GM12891 (cell line): ENCODE results near the gene FYB2.

Experiments
- DNase-seq: peaks from one replicate; pipeline ENCODE4 v3.0.0; 2011; ENCODE audit warnings: low spot score; ENCODE audit not compliant: insufficient read length
- FAIRE-seq: peaks from 2 replicates; lab custom pipeline; 2011; peaks lifted over from hg19 to GRCh38; lab: Jason Lieb, UNC
- PAX5 ChIP-seq: IDR thresholded peaks from 2 replicates; pipeline ENCODE4 v1.6.1; 2011; ENCODE audit warnings: low read length, moderate library complexity, mild to moderate bottlenecking; ENCODE audit not compliant: insufficient read depth, severe bottlenecking
- POLR2A ChIP-seq: IDR thresholded peaks from 2 replicates; pipeline ENCODE4 v1.6.1; 2011; ENCODE audit warnings: low read depth, low read length, control low read depth
- POLR2AphosphoS5 ChIP-seq: IDR thresholded peaks from 2 replicates; pipeline ENCODE4 v1.6.1; 2011; ENCODE audit warnings: low read depth, low read length, control low read depth
- POU2F2 ChIP-seq: IDR thresholded peaks from 2 replicates; pipeline ENCODE4 v1.6.1; 2011; ENCODE audit warnings: low read depth, mild to moderate bottlenecking, control low read depth, low read length, moderate library complexity
- SPI1 ChIP-seq: IDR thresholded peaks from 2 replicates; pipeline ENCODE4 v1.6.1; 2011; ENCODE audit warnings: low read depth, low read length, control low read depth
- TAF1 ChIP-seq: IDR thresholded peaks from 2 replicates; pipeline ENCODE4 v1.6.1; 2011; ENCODE audit warnings: low read depth, low read length, control low read depth

FYB2 gene

DNA sequence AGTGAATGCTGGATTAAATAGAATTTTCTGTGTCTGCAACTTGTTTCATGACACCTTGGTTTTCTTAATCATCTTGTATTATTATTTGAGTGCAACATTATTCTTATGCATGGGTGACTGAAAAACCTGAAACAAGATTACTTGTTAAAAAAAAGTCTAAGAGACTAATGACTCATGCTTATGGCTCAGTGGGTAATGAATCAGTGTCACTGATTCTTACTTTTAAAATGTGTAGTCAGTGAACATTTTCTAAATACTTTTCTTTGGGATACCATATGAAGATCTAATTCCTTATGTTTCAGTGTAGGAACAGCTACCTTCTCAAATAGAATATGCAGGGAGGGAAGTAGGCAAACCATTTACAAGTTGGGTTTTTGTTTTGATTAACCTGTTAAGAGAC lies 108.6 kb downstream of the FYB2 start:
- TF ChIP-seq TAF1, result no peak
- TF ChIP-seq SPI1, result no peak
- no peak for TF ChIP-seq POU2F2
- no peak for TF ChIP-seq POLR2A
- no peak for TF ChIP-seq PAX5
- no peak for TF ChIP-seq POLR2AphosphoS5
- DNase-seq (no peak), FAIRE-seq (no peak)

DNA sequence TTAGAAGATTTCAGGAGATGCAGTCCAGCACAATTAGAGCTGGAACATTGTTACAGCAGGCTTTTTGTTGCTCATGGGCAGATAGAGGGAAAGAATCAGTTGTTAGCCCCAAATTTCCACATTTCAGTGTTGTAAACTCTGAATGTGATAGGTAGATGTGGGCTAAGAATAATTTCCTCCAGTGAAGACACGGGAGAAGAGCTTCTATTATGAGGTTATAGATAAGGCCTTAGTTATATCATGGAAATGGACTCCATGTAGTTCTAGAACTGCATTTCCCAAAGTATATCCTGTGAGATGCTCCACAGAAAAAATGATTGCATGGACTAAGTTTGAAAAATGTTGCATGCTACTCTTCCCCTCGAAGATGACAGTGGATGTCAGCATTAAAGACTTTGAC lies 109.2 kb downstream of the FYB2 start:
- DNase-seq, result no peak
- no peak for FAIRE-seq
- no peak for TF ChIP-seq TAF1
- TF ChIP-seq POU2F2, result no peak
- TF ChIP-seq PAX5, result no peak
- no peak for TF ChIP-seq POLR2AphosphoS5
- no peak for TF ChIP-seq POLR2A
- TF ChIP-seq SPI1, result no peak

DNA sequence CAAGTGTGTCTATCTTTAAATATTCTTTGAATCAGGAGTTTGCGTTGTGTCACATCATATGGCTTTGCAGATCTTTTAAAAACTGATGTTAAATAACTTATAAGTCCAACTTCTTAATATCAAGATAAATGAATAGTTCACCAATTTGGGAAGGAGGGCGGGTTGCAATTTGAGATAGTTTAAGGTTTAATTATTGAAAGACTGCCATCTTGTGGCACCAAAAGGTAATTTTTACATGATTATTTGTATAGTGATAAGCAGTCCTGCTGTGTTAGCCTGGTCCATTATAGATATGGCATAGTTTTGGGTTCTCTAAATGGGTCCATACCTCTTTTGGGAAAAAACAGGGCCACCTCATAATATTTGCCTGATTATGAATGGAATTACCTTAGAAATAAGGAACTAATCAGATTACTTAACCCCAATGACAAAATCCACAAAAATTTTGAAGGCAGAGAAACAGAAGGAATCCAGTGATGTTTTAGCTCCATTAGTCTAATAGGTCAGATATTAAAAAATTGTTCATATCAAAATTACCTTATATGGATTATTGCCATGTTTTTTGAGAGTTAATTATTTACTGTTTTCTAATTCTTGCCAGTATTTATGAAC lies 109.8 kb downstream of the FYB2 start:
- DNase-seq, result no peak
- no peak for FAIRE-seq
- TF ChIP-seq POLR2AphosphoS5 (no peak), POU2F2 (no peak), TAF1 (no peak), PAX5 (no peak), POLR2A (no peak), SPI1 (no peak)

DNA sequence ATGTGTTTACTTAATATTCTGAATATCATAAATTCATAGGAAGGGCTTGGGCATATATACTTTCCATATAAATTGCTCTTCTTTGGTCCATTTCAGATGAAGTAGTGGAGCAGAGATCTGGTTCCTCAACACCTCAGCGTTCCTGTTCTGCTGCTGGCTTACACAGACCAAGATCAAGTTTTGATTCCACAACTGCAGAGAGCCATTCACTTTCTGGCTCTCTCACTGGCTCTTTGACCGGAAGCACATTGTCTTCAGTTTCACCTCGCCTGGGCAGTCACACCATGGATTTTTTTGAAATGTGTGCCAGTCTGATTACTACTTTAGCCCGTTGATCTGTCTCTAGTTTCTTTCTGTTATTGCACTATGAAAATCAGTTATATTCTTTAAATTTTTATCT lies 111.8 kb downstream of the FYB2 start:
- FAIRE-seq (no peak), DNase-seq (no peak)
- TF ChIP-seq TAF1 (no peak), SPI1 (no peak), PAX5 (no peak), POLR2A (no peak), POU2F2 (no peak), POLR2AphosphoS5 (no peak)

DNA sequence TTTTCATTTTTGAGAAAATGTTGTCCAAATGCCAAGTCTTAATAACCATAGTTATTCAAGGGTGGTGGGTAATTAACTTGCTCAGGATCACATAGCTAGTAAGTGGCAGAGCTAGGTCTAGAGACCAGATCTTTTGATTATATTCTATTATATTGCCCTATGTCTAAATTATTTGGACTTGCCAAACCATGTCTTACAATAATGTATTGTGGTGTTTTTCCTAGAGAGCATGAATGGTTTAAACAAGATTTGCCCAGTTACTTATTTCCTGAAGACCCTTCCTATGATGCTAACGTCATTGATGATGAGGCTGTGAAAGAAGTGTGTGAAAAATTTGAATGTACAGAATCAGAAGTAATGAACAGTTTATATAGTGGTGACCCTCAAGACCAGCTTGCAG lies 115.5 kb downstream of the FYB2 start:
- FAIRE-seq, result no peak
- TF ChIP-seq POLR2A (no peak), POU2F2 (no peak), POLR2AphosphoS5 (no peak), TAF1 (no peak), SPI1 (no peak), PAX5 (no peak)

DNA sequence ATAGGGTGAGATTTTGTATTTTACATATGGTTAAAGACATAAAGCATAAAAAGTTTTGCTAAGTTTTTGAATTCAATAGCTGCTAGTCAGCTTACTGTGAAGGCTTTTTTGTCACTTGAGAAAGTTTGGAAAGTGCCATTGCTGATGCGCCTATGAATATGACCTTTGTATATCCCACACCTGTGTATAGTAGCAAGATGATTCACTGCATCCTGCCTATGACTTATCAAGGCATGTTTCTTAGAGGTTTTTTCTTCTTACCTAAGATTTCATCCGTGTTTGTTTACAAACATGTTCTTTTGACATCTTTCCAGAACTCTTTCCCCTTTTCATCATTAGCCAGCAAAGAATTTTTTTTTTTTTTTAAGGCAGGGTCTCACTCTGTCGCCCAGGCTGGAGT lies 122.5 kb downstream of the FYB2 start:
- FAIRE-seq, result no peak
- TF ChIP-seq POLR2AphosphoS5 (no peak), POU2F2 (no peak), SPI1 (no peak), POLR2A (no peak), PAX5 (no peak), TAF1 (no peak)
- no peak for DNase-seq

More for the DNA sequence above, 115.5 kb downstream of the FYB2 start:
- DNase-seq, result no peak

DNA sequence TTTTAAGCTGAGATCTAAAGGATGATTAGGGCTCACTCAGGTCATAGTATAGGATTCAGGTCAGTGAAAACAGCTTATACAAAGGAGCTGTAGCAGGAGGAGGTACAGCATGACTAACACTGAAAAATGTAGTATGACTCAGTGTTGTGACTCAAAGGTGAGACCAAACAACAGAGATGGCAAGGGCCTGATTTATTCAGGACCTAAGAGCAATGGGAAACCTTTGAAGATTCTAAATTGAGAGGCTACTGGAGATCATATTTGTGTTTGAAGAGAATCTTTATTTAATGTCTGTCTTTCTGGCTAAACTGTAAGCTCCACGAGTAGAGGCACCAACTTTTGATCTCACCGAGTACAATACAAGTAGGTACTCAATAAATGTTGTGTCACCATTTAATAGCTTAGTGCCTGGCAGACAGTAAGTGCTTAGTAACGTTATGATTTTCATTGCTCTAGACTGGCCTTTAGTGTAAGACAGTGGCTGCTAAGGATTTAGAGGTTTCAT lies 130.6 kb downstream of the FYB2 start:
- TF ChIP-seq SPI1 (no peak), PAX5 (no peak), POU2F2 (no peak), POLR2AphosphoS5 (no peak), POLR2A (no peak), TAF1 (no peak)
- no peak for DNase-seq
- FAIRE-seq, result no peak

DNA sequence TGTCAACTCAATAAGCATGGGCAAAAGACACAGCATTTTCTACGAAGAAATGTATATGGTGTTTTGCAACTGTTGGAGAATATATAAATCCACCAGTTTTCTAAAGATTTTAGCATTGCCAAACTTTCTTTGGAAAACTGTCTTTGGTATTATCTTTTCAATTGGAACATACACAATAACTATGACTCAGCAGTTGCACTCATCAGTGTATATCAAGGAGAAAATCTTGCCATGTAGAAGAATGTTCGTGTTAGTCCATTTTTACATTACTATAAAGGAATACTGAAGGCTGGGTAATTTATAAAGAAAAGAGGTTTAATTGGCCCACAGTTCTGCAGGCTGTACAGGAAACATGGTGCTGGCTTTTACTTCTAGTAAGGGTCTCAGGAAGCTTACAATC lies 133.0 kb downstream of the FYB2 start:
- DNase-seq (no peak), FAIRE-seq (no peak)
- TF ChIP-seq POU2F2, result no peak
- no peak for TF ChIP-seq TAF1
- TF ChIP-seq POLR2AphosphoS5, result no peak
- no peak for TF ChIP-seq SPI1
- no peak for TF ChIP-seq POLR2A
- TF ChIP-seq PAX5, result no peak

DNA sequence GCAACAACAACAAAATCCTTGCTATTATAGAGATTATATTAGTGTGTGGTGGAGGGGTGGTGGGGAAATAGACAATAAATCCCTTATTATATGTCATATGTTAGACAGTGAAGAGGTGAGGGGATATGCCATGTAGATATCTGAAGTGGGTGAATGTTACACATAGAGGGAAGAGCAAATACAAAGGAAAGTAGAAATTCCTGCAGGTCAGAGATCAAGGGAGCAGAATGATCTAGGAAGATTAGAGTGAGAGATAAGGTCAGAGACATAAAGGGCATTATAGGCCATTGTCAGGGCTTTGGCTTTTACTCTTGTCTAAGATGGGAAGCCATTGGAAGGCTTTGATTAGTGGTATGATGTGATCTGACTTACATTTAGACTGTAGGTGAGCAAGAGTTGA lies 135.6 kb downstream of the FYB2 start:
- no peak for DNase-seq
- TF ChIP-seq POLR2A, result no peak
- no peak for TF ChIP-seq POU2F2
- no peak for TF ChIP-seq POLR2AphosphoS5
- no peak for TF ChIP-seq TAF1
- TF ChIP-seq PAX5, result no peak
- no peak for FAIRE-seq

DNA sequence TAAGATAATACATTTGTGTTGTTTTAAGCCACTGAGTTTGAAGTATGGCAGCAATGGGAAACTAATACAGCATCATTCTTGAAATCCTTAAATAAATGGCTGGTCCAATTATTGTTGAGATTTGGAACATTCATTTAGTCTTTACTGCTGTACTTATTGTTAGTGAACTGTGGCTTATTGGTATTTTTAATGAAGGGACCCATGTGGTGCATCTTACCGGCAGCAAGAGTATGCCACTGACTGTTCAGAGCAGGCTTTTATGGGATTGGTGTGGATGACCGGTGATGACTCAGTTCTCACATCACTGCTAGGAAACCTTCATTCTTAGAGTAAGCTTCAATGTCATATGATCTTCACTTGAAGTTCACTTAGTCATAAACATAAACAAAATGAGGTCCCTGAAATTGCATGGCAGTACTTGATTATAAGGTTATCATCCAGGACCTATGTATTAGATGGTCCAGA lies 142.6 kb downstream of the FYB2 start:
- DNase-seq (no peak), FAIRE-seq (no peak)
- TF ChIP-seq PAX5, result no peak
- TF ChIP-seq SPI1, result no peak
- TF ChIP-seq POU2F2, result no peak
- TF ChIP-seq TAF1, result no peak
- no peak for TF ChIP-seq POLR2A
- no peak for TF ChIP-seq POLR2AphosphoS5

DNA sequence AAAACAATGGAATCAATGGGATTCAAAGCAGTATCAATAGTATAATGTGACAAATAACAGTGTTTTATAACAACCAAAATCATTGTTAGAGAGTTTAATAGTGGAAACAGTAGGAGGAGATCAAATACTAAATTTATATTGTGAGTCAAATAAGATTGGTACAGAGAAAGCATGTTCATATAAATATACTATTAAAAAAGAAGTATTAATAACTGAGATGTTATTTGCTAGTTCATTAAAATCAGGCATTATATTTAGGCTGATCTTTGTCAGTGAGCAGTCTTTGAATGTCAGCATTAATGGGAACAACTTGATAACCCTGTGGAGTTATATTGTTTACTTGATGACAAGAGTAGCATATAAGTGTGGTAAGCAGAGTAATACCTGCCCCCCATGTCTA lies 143.4 kb downstream of the FYB2 start:
- FAIRE-seq, result no peak
- DNase-seq, result no peak
- TF ChIP-seq TAF1 (no peak), SPI1 (no peak), POLR2A (no peak), POU2F2 (no peak), PAX5 (no peak)
